Islet of Langerhans (tissue), 1 donor: Measurements from ENCODE around the gene ENG.
"Not testable (repeated sequence)": the region's sequence is repeated elsewhere in the genome, so short reads cannot be mapped to it uniquely, and the experiment has no call there.

Experiments
- FAIRE-seq: peaks from one replicate; lab custom pipeline; 2011; peaks lifted over from hg19 to GRCh38; lab: Jason Lieb, UNC

The ENG gene

GRCh38 chr9:127878001-127878651 lies 23.7 kb upstream of the ENG start:
- no peak for FAIRE-seq

- no peak for FAIRE-seq
These were observed 23.1 kb upstream of the ENG start, which contains the start of gene AK1 for GRCh38 chr9:127877566-127877998. Gene AK1 (minus strand): TSS chr9:127877675. CDS start chr9:127874617, 3,058 bp downstream.

GRCh38 chr9:127876764-127877562 lies 22.5 kb upstream of the ENG start:
- no peak for FAIRE-seq

GRCh38 chr9:127876026-127876763 lies 21.7 kb upstream of the ENG start:
- no peak for FAIRE-seq

GRCh38 chr9:127875306-127875966 lies 21.0 kb upstream of the ENG start:
- FAIRE-seq: no peak

- no peak for FAIRE-seq
These were observed 20.1 kb upstream of the ENG start for GRCh38 chr9:127874301-127875221.

GRCh38 chr9:127873886-127874285 lies 19.4 kb upstream of the ENG start:
- no peak for FAIRE-seq

- no peak for FAIRE-seq
These were observed 18.8 kb upstream of the ENG start for GRCh38 chr9:127873223-127873691.

- no peak for FAIRE-seq
These were observed 18.1 kb upstream of the ENG start for GRCh38 chr9:127872369-127873222.

- no peak for FAIRE-seq
These were observed 17.1 kb upstream of the ENG start for GRCh38 chr9:127871531-127871930.

GRCh38 chr9:127870887-127871286 lies 16.4 kb upstream of the ENG start:
- no peak for FAIRE-seq

- not testable (repeated sequence) for FAIRE-seq
These were observed 15.7 kb upstream of the ENG start for GRCh38 chr9:127870153-127870491.

- no peak for FAIRE-seq
These were observed 15.1 kb upstream of the ENG start for GRCh38 chr9:127869310-127870152.

GRCh38 chr9:127868278-127868902 lies 13.9 kb upstream of the ENG start:
- no peak for FAIRE-seq

- FAIRE-seq: no peak
These were observed 13.2 kb upstream of the ENG start for GRCh38 chr9:127867356-127868277.

GRCh38 chr9:127866535-127866934 lies 12.1 kb upstream of the ENG start:
- no peak for FAIRE-seq

- no peak for FAIRE-seq
These were observed 11.4 kb upstream of the ENG start for GRCh38 chr9:127865645-127866464.
